Activated naive CD8-positive, alpha-beta T cell treated with anti-CD3 and anti-CD28 coated beads, Interleukin-2, amount 10 ng/mL, durations not matched to agents 7 days and 5 days (primary cell): ENCODE results near the gene GRIK3. TPM values are rescaled to one million over a fixed set of nuclear protein-coding genes. Genes with fewer than 3 reads are reported as not detected.

Experiments
- ATAC-seq: fragments of 150-1000 bp; cut with Tn5 transposase; one replicate; pipeline ENCODE4 v1.10.0; 2021; ENCODE audit warnings: low read depth, moderate library complexity
- POLR2A ChIA-PET: fragments of 350-600 bp; sonication (Branson Sonifier 250); formaldehyde crosslinking; loops from one replicate; lab custom pipeline; 2021; ENCODE audit warnings: antibody characterized with exemption; lab: Charles Lee
- DNase-seq: peaks from one replicate; pipeline ENCODE4 v3.0.0; 2021
- H3K27ac Mint-ChIP-seq: one replicate; pipeline ENCODE4 v1.8.0; 2022; ENCODE audit warnings: mild to moderate bottlenecking, mixed read lengths
- H3K27me3 Mint-ChIP-seq: one replicate; pipeline ENCODE4 v1.8.0; 2022; ENCODE audit warnings: mild to moderate bottlenecking, moderate library complexity, mixed read lengths
- H3K36me3 Mint-ChIP-seq: one replicate; pipeline ENCODE4 v1.8.0; 2021; ENCODE audit warnings: mild to moderate bottlenecking, mixed read lengths
- H3K4me1 Mint-ChIP-seq: one replicate; pipeline ENCODE4 v1.8.0; 2021; ENCODE audit warnings: mixed read lengths
- H3K4me3 Mint-ChIP-seq: one replicate; pipeline ENCODE4 v1.8.0; 2022; ENCODE audit warnings: mild to moderate bottlenecking, moderate library complexity, mixed read lengths
- H3K9me3 Mint-ChIP-seq: one replicate; pipeline ENCODE4 v1.8.0; 2021; ENCODE audit warnings: mixed read lengths
- total RNA-seq, 2 experiments: library from RNA; stranded (reverse); gene quantifications; one replicate each; pipeline ENCODE4 v1.2.3, GENCODE V29; 2021

The GRIK3 gene
- total RNA-seq, 2 experiments from 2014 or later = not detected

GRCh38 chr1:36858553-36858952, 175.8 kb downstream of the GRIK3 start:
- no peak overlapping the region for H3K27ac Mint-ChIP-seq
- no peak overlapping the region for H3K4me3 Mint-ChIP-seq
- no peaks in the 10 kb centered on the region for H3K9me3 Mint-ChIP-seq
- peaks cover 10% of the 10 kb centered on the region for H3K27me3 Mint-ChIP-seq
- POLR2A ChIA-PET = no interaction called here
- H3K4me1 Mint-ChIP-seq = no peaks in the 10 kb centered on the region
- no peak for ATAC-seq
- no peak for DNase-seq
- no peaks in the 10 kb centered on the region for H3K36me3 Mint-ChIP-seq

- DNase-seq (no peak), ATAC-seq (no peak)
- H3K4me1 Mint-ChIP-seq = no peaks in the 10 kb centered on the region
- H3K36me3 Mint-ChIP-seq = no peaks in the 10 kb centered on the region
- POLR2A ChIA-PET = no interaction called here
- no peak overlapping the region for H3K4me3 Mint-ChIP-seq
- H3K9me3 Mint-ChIP-seq = no peaks in the 10 kb centered on the region
- peaks cover 10% of the 10 kb centered on the region for H3K27me3 Mint-ChIP-seq
- no peak overlapping the region for H3K27ac Mint-ChIP-seq
Measured at GRCh38 chr1:36857754-36858153, 176.6 kb downstream of the GRIK3 start.

GRCh38 chr1:36855699-36856494, 178.4 kb downstream of the GRIK3 start:
- no peak overlapping the region for H3K27ac Mint-ChIP-seq
- H3K9me3 Mint-ChIP-seq = no peaks in the 10 kb centered on the region
- H3K4me1 Mint-ChIP-seq = no peaks in the 10 kb centered on the region
- no peak for DNase-seq
- H3K36me3 Mint-ChIP-seq = no peaks in the 10 kb centered on the region
- peaks cover 9% of the 10 kb centered on the region for H3K27me3 Mint-ChIP-seq
- POLR2A ChIA-PET = no interaction called here
- H3K4me3 Mint-ChIP-seq = no peak overlapping the region
- no peak for ATAC-seq

- POLR2A ChIA-PET = no interaction called here
Measured at GRCh38 chr1:36853638-36854037, 180.7 kb downstream of the GRIK3 start.

GRCh38 chr1:36852586-36852985, 181.7 kb downstream of the GRIK3 start:
- H3K36me3 Mint-ChIP-seq = no peaks in the 10 kb centered on the region
- POLR2A ChIA-PET = no interaction called here

More at GRCh38 chr1:36853638-36854037, 180.7 kb downstream of the GRIK3 start:
- H3K4me3 Mint-ChIP-seq = no peak overlapping the region
- DNase-seq (no peak), ATAC-seq (no peak)
- H3K9me3 Mint-ChIP-seq = no peaks in the 10 kb centered on the region
- H3K4me1 Mint-ChIP-seq = no peaks in the 10 kb centered on the region
- peaks cover 3% of the 10 kb centered on the region for H3K27me3 Mint-ChIP-seq
- H3K36me3 Mint-ChIP-seq = no peaks in the 10 kb centered on the region
- no peak overlapping the region for H3K27ac Mint-ChIP-seq

GRCh38 chr1:36851595-36851994, 182.7 kb downstream of the GRIK3 start:
- no peak for ATAC-seq
- H3K9me3 Mint-ChIP-seq = no peaks in the 10 kb centered on the region
- H3K4me3 Mint-ChIP-seq = no peak overlapping the region
- no peak for DNase-seq
- no peak overlapping the region for H3K27ac Mint-ChIP-seq
- no peaks in the 10 kb centered on the region for H3K36me3 Mint-ChIP-seq
- H3K4me1 Mint-ChIP-seq = no peaks in the 10 kb centered on the region
- POLR2A ChIA-PET = no interaction called here
- H3K27me3 Mint-ChIP-seq = peaks cover 9% of the 10 kb centered on the region

More at GRCh38 chr1:36852586-36852985, 181.7 kb downstream of the GRIK3 start:
- Mint-ChIP-seq H3K27ac (no peak overlapping the region), H3K27me3 (peaks cover 5% of the 10 kb centered on the region), H3K4me3 (no peak overlapping the region), H3K4me1 (no peaks in the 10 kb centered on the region), H3K9me3 (no peaks in the 10 kb centered on the region)
- no peak for ATAC-seq
- DNase-seq = no peak

- Mint-ChIP-seq H3K27ac (no peak overlapping the region), H3K27me3 (peaks cover 9% of the 10 kb centered on the region), H3K4me1 (no peaks in the 10 kb centered on the region), H3K36me3 (no peaks in the 10 kb centered on the region), H3K9me3 (no peaks in the 10 kb centered on the region), H3K4me3 (no peak overlapping the region)
- POLR2A ChIA-PET = no interaction called here
- DNase-seq (no peak), ATAC-seq (no peak)
Measured at GRCh38 chr1:36851087-36851486, 183.2 kb downstream of the GRIK3 start.

- DNase-seq = no peak
- Mint-ChIP-seq H3K4me1 (no peaks in the 10 kb centered on the region), H3K4me3 (no peak overlapping the region), H3K36me3 (no peaks in the 10 kb centered on the region), H3K27me3 (peaks cover 9% of the 10 kb centered on the region), H3K9me3 (no peaks in the 10 kb centered on the region), H3K27ac (no peak overlapping the region)
- POLR2A ChIA-PET = no interaction called here
- no peak for ATAC-seq
Measured at GRCh38 chr1:36849956-36850355, 184.4 kb downstream of the GRIK3 start.

GRCh38 chr1:36847761-36848160, 186.6 kb downstream of the GRIK3 start:
- POLR2A ChIA-PET = no interaction called here
- Mint-ChIP-seq H3K9me3 (no peaks in the 10 kb centered on the region), H3K36me3 (no peaks in the 10 kb centered on the region), H3K27ac (no peak overlapping the region), H3K4me1 (no peaks in the 10 kb centered on the region), H3K4me3 (no peak overlapping the region), H3K27me3 (peaks cover 9% of the 10 kb centered on the region)
- ATAC-seq (no peak), DNase-seq (no peak)

- POLR2A ChIA-PET = no interaction called here
- Mint-ChIP-seq H3K4me3 (no peak overlapping the region), H3K36me3 (no peaks in the 10 kb centered on the region), H3K27me3 (peaks cover 9% of the 10 kb centered on the region), H3K9me3 (no peaks in the 10 kb centered on the region), H3K4me1 (no peaks in the 10 kb centered on the region), H3K27ac (no peak overlapping the region)
- ATAC-seq (no peak), DNase-seq (no peak)
Measured at GRCh38 chr1:36847186-36847585, 187.1 kb downstream of the GRIK3 start.

- DNase-seq (no peak), ATAC-seq (no peak)
- no peak overlapping the region for H3K4me3 Mint-ChIP-seq
- POLR2A ChIA-PET = no interaction called here
- no peak overlapping the region for H3K27ac Mint-ChIP-seq
- no peaks in the 10 kb centered on the region for H3K9me3 Mint-ChIP-seq
- no peaks in the 10 kb centered on the region for H3K4me1 Mint-ChIP-seq
- no peaks in the 10 kb centered on the region for H3K36me3 Mint-ChIP-seq
- H3K27me3 Mint-ChIP-seq = peaks cover 6% of the 10 kb centered on the region
Measured at GRCh38 chr1:36846357-36846756, 188.0 kb downstream of the GRIK3 start.

GRCh38 chr1:36845802-36846201, 188.5 kb downstream of the GRIK3 start:
- H3K27me3 Mint-ChIP-seq = peaks cover 6% of the 10 kb centered on the region

GRCh38 chr1:36844917-36845316, 189.4 kb downstream of the GRIK3 start:
- peaks cover 6% of the 10 kb centered on the region for H3K27me3 Mint-ChIP-seq
- no peak overlapping the region for H3K27ac Mint-ChIP-seq
- ATAC-seq = no peak
- H3K4me3 Mint-ChIP-seq = no peak overlapping the region
- no peaks in the 10 kb centered on the region for H3K4me1 Mint-ChIP-seq
- H3K36me3 Mint-ChIP-seq = no peaks in the 10 kb centered on the region
- no peaks in the 10 kb centered on the region for H3K9me3 Mint-ChIP-seq
- POLR2A ChIA-PET = no interaction called here
- no peak for DNase-seq

More at GRCh38 chr1:36845802-36846201, 188.5 kb downstream of the GRIK3 start:
- Mint-ChIP-seq H3K4me3 (no peak overlapping the region), H3K36me3 (no peaks in the 10 kb centered on the region), H3K9me3 (no peaks in the 10 kb centered on the region), H3K27ac (no peak overlapping the region), H3K4me1 (no peaks in the 10 kb centered on the region)
- POLR2A ChIA-PET = no interaction called here
- ATAC-seq (no peak), DNase-seq (no peak)

GRCh38 chr1:36843906-36844610, 190.3 kb downstream of the GRIK3 start:
- POLR2A ChIA-PET = no interaction called here
- Mint-ChIP-seq H3K27ac (no peak overlapping the region), H3K36me3 (no peaks in the 10 kb centered on the region), H3K27me3 (peaks cover 6% of the 10 kb centered on the region), H3K4me3 (no peak overlapping the region), H3K4me1 (no peaks in the 10 kb centered on the region), H3K9me3 (no peaks in the 10 kb centered on the region)
- DNase-seq (no peak), ATAC-seq (no peak)
